GM21723 (cell line): Measurements from ENCODE around the gene PRLHR.

Source experiments
- ATAC-seq: cut with Tn5 transposase; IDR thresholded peaks from one replicate; pipeline ENCODE4 v1.9.1; 2021; ENCODE audit warnings: mild to moderate bottlenecking, moderate library complexity; ENCODE audit not compliant: unreplicated experiment

Gene PRLHR

DNA sequence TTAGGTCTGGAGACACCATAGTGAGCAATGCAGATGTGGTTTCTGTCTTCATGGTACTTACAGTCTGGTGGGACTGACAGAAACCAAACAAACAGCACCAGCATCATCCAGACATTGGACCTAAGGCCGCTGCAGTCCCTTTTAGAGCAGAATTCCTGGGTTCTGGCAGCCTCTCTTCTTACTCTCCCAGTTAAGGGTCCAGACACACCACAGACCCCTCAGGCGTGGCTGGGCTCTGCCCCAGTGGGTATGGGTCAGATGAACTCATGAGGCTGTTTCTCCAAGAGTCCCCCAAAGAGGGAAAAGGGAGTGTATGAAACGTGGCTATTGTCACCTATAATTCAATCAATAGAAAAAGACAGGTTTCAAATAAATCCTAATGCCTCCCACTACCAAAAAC, 31.3 kb downstream of the PRLHR start:
- ATAC-seq = no peak

DNA sequence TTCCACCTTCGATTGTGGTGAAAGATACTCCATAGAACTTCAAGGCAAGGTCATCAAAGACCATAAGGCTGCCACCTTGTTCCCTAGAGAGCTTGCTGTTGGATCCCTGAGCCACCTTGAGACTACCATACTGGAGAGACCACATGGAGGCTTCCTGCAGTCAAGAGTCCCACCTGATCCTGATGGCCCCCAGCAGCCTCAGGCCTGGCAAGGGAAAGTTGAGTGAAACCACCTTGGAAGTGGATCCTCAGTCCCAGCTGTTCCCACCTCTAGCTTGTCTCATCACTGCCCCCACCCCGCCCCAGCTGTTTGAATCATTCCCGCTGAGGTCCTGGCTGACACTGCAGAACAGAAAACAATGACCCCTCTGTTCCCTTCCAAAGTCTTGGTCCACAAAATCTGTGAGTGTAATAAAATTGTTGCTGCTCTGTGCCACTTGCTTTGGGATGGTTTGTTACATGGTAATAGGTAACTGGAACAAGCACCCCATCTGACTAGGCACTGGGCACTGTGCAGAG, 32.0 kb downstream of the PRLHR start:
- no peak for ATAC-seq

DNA sequence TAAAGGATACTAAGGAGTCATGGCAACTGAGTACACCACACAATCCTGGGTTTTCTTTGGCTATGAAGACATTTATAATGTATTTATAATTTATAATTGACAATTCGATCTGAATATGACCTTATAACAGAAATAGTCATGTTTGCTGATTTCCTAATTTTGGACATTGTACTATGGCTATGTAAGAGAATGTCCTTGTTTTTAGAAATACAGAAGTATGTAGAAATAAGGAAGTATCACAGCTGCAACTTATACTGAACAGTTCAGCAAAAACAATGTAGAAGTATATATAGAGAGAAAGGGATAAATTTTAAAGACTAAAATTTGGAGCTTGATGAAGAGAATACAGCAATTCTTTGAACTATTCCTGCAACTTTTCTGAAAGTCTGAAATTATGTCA, 32.6 kb downstream of the PRLHR start:
- ATAC-seq = no peak

DNA sequence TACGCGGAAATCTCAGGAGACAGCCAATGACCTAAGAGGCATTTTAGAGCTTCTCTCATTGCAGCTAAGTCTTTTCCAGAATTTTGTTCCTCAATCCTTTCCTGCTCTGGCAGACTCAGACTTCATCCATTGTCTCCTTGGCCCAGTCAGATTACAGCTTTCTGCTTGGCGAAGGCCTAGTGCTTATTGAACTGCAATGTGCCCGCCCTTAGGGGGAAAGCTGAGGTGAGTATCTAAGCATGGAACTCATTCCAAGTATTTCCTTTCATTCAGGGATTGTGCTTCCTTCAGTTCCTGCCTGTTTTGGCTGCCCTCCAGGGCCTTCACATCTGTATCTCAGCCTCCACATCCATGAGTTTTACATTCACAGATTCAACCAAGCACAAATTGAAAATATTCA, 37.5 kb downstream of the PRLHR start:
- no peak for ATAC-seq

DNA sequence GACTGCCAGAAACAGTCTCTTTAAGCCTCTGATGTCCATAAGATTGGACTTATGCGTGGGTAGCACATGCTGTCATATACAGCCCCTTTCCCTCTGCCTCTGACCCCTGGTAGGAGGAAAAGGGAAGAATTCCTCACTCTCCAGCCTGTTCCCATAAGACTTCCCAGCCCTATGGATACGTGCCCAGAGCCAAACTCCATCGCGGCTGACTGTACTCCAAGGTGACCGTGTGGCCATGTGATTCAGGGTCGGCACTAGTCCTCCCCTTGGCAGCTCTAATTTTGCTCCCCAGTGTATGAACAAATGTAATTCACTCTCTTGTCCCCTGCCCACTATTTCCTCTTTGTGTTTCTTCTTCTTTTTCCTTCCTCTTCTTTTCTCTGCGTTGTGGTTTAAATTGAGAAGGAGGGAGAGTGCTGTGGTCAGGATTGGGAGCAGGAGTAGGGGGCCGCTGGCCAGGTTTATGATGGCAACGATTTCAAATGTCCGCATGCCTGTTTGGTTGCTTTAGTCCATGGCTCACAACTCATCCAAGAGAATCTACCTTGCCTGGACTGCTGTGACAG, 43.8 kb downstream of the PRLHR start:
- ATAC-seq = no peak

DNA sequence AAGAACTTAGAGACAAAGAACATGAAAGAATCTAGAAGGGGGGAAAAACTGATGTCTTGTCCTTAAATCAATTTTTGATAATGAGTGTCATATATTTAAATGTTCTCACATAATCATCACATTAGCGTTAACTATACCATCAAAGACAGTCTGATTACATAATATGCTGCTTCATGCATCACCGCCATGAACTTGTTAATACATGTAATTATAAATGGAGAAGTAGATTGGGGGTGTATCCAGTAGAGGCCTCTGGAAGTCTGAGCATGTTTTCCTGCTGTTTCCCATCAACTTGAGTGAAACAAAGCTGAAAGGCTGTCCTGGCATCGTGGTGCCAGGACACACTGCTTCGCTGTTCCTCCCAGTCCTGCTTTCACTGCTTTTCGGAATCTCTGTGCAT, 48.2 kb downstream of the PRLHR start:
- no peak for ATAC-seq

DNA sequence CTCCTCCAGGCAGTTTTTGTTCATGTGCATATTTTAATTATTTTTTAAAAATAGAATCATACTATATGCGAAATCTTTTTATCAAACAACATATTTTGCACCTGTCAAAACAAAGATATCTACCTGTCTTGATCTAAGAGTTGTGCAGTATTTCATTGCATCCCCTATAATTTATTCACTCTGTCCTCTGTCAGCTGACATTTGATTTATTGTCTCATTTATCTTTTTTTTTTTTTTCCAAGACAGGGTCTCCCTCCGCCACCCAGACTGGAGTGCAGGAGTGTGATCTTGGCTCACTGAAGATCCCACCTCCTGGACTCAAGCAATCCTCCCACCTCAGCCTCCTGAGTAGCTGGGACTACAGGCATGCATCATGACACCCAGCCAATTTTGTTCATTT, 49.0 kb downstream of the PRLHR start:
- ATAC-seq = no peak

DNA sequence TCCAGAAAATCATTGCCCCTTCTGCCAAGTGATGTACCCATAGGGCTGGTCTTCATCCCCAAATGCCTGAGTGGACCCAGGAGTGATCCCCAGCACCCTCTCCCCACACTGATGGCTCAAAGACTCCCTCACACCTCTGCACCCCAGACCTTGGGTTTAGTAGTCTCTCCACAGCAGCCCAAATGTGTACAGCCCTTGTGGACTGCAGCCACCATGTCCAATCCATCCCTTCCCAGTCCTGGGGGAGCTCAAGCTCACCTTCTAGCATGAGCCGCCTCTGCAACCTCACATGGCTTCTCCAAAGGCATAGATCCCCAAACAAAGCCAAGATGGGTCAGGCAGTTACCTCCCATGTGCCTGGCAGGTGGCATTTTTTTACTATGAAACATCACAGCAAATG, 50.1 kb downstream of the PRLHR start:
- no peak for ATAC-seq

DNA sequence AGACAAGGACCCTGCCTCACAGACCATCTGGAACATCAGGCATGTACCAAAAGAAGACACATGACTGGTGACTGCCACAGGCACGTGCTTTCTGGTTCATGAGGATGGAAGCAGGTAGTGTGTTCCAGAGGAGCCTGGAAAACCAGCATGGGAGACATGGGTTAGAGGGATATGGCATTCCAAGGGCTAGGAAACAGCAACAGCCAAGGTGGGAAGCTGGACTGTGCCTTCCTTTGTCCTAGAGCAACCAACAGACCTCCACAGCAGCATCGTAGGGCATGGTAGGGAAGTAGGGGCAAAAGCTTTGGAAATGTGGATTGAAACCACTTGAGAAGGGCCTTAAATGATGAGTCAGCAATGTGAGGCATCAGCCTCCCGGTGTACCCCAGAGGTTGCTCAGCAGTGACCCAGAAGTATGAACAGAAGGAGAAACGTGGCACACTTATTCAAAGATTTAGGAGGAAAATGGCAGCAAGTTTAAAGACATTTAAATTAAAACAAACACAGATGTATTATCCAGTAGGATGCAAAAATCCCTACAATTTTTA, 51.0 kb downstream of the PRLHR start:
- no peak for ATAC-seq

DNA sequence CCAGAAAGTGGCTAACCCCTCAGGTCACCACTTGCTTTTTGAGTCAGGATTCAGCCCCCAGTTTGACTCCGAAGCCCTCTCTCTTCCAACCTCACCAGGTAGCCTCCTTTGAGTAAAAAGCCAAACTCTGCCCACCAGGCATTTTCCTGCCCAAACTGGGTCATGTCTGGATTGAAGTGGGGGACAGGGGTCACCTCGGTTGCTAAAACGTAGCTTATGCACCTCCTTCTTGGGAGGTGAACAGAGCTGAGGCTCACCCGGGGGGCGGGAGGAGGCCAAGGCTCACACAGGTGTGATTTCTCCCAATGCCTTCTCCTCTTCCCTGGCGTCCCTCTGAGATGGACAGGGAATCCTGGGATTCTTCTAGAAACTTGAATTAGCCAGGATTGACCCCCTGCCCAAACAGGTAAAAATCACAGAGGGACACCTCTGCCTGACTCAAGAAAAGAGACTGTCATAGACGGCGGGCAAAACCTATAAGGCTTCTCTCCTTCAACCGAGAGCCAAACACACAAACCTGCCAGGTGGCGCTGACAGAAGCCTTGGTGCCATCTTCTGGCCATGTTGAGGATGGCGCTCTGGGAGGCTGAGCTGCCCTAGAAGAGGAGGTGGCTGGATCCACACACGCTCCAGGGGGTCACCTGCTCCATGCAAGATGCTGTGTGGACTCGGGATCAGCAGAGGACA, 51.6 kb downstream of the PRLHR start:
- ATAC-seq = no peak

DNA sequence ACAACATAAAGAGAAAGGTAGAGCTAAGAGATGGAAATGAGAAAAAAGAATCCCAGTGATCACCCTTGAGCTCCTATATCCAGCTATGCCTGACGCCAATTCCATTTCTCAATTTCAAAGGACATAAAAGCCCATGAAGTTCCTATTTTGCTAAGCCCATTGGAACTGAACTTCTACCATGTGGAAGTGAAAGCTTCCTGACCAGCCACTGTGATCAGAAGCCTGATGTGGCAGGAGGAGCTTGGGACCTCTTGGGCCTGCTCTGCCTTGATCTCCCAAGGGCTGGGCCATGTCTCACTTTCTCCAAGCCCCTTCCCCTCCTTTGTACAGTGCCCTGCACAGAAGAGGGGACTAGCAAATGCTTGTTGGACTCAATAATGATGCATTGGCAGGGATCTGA, 52.7 kb downstream of the PRLHR start:
- no peak for ATAC-seq

DNA sequence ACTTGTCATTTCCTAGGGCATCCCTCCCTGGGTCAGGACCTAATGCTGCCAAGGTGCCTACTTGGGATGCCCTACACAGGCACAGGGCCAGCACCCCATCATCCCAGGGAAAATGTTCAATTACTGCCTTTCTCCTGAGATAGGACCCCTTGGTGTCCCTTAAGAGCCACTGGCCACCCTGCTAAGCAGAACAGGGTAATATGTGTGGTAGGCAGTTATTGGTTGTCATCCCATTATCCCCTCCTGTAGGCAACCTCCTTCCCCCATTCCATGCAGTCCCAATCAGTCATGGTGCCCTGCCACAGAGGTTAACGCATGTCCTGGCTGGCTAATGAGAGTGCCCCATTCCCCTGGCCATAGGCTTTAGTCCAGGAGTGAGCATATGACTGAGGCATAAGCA, 53.2 kb downstream of the PRLHR start:
- no peak for ATAC-seq

DNA sequence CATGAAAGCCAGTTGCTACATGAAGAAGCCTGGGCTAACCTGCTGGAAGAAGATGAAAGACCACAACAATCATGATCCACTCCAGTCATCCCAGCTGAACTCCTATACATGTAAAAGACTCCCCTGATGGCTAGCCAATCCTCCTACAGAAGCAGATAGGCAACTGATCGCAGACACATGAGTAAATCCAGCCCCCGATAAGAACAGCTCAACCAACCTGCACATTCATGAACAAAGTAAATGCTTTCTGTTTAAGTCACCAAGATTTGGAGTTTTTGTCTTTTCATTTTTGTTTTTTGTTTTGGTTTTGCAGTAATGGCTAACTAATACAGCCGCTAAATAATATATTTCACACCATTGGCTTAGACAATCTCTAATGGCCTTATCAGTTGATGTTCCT, 53.7 kb downstream of the PRLHR start:
- ATAC-seq = no peak
